Pancreas (tissue), 10 donors: Measurements from ENCODE around the gene FXYD4. TPM values are rescaled to one million over a fixed set of nuclear protein-coding genes. Genes with fewer than 3 reads are reported as not detected.
A peak's percentile ranks its signal among the peaks of the same experiment; 100 is the strongest.

Experiments
- ATAC-seq, 4 donors: fragments of 200-7000 bp; cut with Tn5 transposase; one replicate each; pipeline versions ENCODE4 v1.8.0 to v1.9.1; 2020; ENCODE audit warnings: mild to moderate bottlenecking in 4 of 4, moderate library complexity in 4 of 4
- DNase-seq, 6 donors: peaks; one replicate each; pipeline ENCODE4 v3.0.0-alpha.2; 2020
- FAIRE-seq: peaks from 2 replicates; lab custom pipeline; 2012; peaks lifted over from hg19 to GRCh38; lab: Jason Lieb, UNC
- H3K27ac ChIP-seq, 4 donors: fragments of 200-600 bp; sonication (generic); 1 replicate in 3 of 4; 2 replicates in 1 of 4; pipeline versions ENCODE4 v1.5.0 to v1.8.0; 2020
- H3K27me3 ChIP-seq, 4 donors: fragments of 200-600 bp; one replicate each; pipeline ENCODE4 v1.8.0; 2021
- H3K36me3 ChIP-seq, 3 donors: fragments of 200-600 bp; sonication (generic) in 1 of 3; one replicate each; pipeline versions ENCODE4 v1.5.0 to v1.8.0; 2020 to 2021
- H3K4me1 ChIP-seq, 3 donors: fragments of 200-600 bp; one replicate each; pipeline ENCODE4 v1.8.0; 2021
- H3K4me3 ChIP-seq, 4 donors: fragments of 200-600 bp; sonication (generic) in 2 of 4; one replicate each; pipeline versions ENCODE4 v1.5.0 to v1.8.0; 2020 to 2021
- H3K9me3 ChIP-seq, 4 donors: fragments of 200-600 bp; one replicate each; pipeline ENCODE4 v1.8.0; 2021
- WGBS, 2 donors: extraction: QIAGEN DNeasy Blood & Tissue Kit; methylation state at CpG; one replicate each; pipeline ENCODE4 v1.1.7; 2013; 5-methylcytosine and 5-hydroxymethylcytosine counted together
- intact Hi-C, 3 donors: fragments of 100-400 bp; cut with DNase I; formaldehyde crosslinking; loops; one replicate each; pipeline versions ENCODE4 v1.11.1 to v1.14.2; 2022
- polyA plus RNA-seq, 2 donors: library from polyadenylated mRNA; stranded (reverse); fragments of 200-250 nt; gene quantifications; one replicate each; pipeline ENCODE4 v1.2.3, GENCODE V29; 2013
- total RNA-seq, 6 donors: library from RNA; stranded (reverse); fragmentation: NEBNext Ultra II Directional in 4 of 6; extraction: Animal tissue kit (Norgen Biotek cat#: 25700) in 4 of 6; gene quantifications; one replicate each; pipeline versions ENCODE4 v1.2.1 to v1.2.4, GENCODE V29; 2021 to 2023
- TF ChIP-seq, protein P1 (sequence below), 4 donors: fragments of 200-600 bp; sonication (generic) in 3 of 4; IDR thresholded peaks; one replicate each; pipeline versions ENCODE4 v1.5.0 to v1.8.0; 2021; ENCODE audit warnings: antibody characterized with exemption in 4 of 4
- donor health status: healthy with polysubstance abuse.
- donor health status: DM: no; HTN: no; CAD: no; lungs with moderate emphysema.
- donor health status: DM: no; HTN: no; CAD: no.
- donor health status: control.
- donor health status: control.
- donor health status: Bipolar disorder and iron deficiency.
- donor health status: DM: yes; HTN: yes; CAD: no.
- donor health status: DM: no; HTN: no; CAD: no.
- donor health status: DM: no; HTN: no; CAD: no.
- donor health status: DM: yes; HTN: yes; CAD: no.

The FXYD4 gene
- total and polyA plus RNA-seq, 8 donors = 0.28 to 0.31 TPM; not detected in 6

DNA sequence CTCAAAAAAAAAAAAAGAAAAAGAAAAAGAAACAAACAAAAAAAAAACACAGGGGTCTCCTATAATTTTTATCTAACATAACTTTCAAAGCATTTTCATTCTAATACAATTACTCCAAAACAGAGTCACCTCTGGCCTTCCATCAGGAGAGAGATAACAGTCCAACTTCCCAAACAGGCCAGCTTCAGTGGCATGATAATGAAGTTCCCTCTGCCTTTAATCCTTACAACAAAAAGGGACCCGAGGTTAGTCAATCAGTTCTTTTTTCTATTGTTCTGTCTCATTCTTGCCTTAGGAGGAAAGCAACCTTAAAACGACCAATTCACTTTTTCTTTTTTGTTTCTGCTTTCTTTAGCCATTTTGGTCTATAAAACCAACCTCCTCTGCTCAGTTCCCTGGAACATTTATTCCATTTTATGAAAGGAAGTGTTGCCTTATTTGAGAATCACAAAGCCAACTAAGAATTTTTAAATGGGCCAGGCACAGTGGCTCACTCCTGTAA lies 16.5 kb upstream of the FXYD4 start:
- no peak overlapping the region for H3K27ac ChIP-seq
- WGBS, 2 donors = 20 to 22% methylated on average over 2 of the region's 2 CpGs
- no peaks in the 10 kb centered on the region for H3K4me1 ChIP-seq
- H3K4me3 ChIP-seq = no peak overlapping the region
- no peaks in the 10 kb centered on the region for H3K27me3 ChIP-seq
- DNase-seq (no peak), FAIRE-seq (no peak), ATAC-seq (no peak)
- intact Hi-C loops = loop anchor here in 1 of 3 donors (5.0 kb wide), 1 partner anchor 58 kb away; no protein-coding TSS in a partner anchor
- TF ChIP-seq, protein P1, sequence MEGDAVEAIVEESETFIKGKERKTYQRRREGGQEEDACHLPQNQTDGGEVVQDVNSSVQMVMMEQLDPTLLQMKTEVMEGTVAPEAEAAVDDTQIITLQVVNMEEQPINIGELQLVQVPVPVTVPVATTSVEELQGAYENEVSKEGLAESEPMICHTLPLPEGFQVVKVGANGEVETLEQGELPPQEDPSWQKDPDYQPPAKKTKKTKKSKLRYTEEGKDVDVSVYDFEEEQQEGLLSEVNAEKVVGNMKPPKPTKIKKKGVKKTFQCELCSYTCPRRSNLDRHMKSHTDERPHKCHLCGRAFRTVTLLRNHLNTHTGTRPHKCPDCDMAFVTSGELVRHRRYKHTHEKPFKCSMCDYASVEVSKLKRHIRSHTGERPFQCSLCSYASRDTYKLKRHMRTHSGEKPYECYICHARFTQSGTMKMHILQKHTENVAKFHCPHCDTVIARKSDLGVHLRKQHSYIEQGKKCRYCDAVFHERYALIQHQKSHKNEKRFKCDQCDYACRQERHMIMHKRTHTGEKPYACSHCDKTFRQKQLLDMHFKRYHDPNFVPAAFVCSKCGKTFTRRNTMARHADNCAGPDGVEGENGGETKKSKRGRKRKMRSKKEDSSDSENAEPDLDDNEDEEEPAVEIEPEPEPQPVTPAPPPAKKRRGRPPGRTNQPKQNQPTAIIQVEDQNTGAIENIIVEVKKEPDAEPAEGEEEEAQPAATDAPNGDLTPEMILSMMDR (IDR thresholded peaks at IDR 0.05) = no peak
- no peaks in the 10 kb centered on the region for H3K36me3 ChIP-seq
- H3K9me3 ChIP-seq = no peaks in the 10 kb centered on the region

DNA sequence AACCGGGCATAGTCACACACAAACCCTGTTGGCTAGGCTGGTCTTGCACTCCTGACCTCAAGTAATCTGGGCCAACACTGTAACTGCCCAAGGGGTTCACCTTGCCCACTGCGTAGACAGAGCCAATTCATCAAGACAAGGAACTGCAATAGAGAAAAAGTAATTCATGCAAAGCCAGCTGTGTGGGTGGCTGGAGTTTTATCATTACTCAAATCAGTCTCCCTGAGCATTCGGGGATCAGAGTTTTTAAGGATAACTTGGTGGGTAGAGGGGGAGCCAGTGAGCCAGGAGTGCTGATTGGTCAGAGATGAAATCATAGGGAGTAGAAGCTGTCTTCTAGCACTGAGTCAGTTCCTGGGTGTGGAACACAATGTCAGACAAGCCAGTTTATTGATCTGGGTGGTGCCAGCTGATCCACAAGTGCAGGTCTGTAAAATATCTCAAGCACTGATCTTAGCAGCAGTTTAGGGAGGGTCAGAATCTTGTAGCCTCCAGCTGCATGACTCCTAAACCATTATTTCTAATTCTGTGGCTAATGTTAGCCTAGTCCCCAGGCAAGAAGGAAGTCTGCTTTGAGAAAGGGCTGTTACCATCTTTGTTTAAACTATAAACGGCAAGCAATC lies 15.6 kb upstream of the FXYD4 start:
- no peaks in the 10 kb centered on the region for H3K9me3 ChIP-seq
- intact Hi-C loops = no loop called here
- ATAC-seq (peak; percentile 27 to 67 (median 62)), DNase-seq (no peak), FAIRE-seq (no peak)
- no peaks in the 10 kb centered on the region for H3K27me3 ChIP-seq
- no peak overlapping the region for H3K27ac ChIP-seq
- no peak overlapping the region for H3K4me3 ChIP-seq
- H3K36me3 ChIP-seq = no peaks in the 10 kb centered on the region
- no peaks in the 10 kb centered on the region for H3K4me1 ChIP-seq
- TF ChIP-seq, protein P1 (IDR thresholded peaks at IDR 0.05) = no peak
- WGBS, 2 donors = 54 to 59% methylated on average over 4 of the region's 4 CpGs

DNA sequence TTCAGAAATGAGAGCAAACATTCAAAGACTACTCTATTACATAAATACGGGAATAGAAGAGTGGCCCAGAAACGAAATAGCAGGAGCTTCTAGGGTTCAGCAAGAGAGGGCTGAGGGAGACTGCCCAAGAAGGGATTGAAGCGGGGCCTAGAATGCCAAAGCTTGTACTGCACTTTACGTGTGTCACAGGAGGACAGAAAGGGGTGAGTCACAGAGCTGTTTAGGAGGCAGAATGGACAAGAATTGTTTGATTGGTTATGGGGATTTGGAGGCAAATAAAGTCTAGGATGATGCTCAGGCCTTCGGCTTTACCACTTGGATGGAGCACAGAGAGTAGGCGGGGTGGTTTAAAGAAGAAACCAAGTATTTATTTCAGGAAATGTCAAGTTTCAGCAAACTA lies 11.3 kb upstream of the FXYD4 start:
- DNase-seq (no peak), ATAC-seq (no peak), FAIRE-seq (no peak)
- H3K27ac ChIP-seq = no peak overlapping the region
- H3K36me3 ChIP-seq = no peaks in the 10 kb centered on the region
- no peaks in the 10 kb centered on the region for H3K27me3 ChIP-seq
- peaks cover 0 to 6% (median 0%) of the 10 kb centered on the region in 3 donors for H3K4me1 ChIP-seq
- H3K4me3 ChIP-seq = no peak overlapping the region
- 79 to 84% methylated on average over 6 of the region's 6 CpGs for WGBS, 2 donors
- intact Hi-C loops = no loop called here
- TF ChIP-seq, protein P1 (IDR thresholded peaks at IDR 0.05) = no peak
- no peaks in the 10 kb centered on the region for H3K9me3 ChIP-seq

DNA sequence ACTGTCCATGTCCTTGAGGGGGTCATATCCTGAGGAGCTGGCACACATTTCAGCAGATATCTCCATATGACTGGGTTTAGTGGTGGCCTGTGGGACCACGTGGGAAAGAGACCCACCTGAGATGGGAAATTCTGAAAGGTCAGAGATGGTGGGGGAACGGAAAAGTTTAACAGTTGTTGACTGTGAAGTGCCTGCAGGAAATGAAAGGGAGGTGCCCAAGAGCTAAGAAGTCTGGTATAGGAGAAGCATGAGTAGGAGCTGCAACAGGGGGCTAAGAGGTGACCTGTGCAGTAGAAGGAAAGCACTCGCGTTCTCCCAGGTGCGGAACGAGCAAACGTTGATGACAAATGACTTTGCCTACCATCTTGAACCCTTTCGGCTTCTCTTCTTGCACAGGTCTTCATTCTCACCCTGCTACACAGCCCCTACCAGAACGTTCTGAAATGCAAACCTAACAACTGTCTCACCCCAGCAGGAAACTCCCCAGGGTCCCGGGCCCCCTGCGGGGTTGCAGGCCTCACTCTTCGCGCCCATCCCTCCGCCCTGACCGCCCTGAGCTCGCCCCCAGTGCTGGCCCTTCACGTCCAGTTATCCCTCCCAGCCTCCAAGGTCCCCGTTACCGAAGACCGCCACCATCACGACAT lies 9.8 kb upstream of the FXYD4 start:
- H3K27me3 ChIP-seq = no peaks in the 10 kb centered on the region
- peak overlapping the region; percentile 44 to 67 (median 56) for H3K4me3 ChIP-seq
- TF ChIP-seq, protein P1 (IDR thresholded peaks at IDR 0.05) = no peak
- H3K4me1 ChIP-seq = peaks cover 0 to 6% (median 0%) of the 10 kb centered on the region in 3 donors
- H3K27ac ChIP-seq = peak overlapping the region; percentile 33 to 88 (median 74)
- peak in 3 of 4 donors; percentile 4 to 7 (median 6) for ATAC-seq
- intact Hi-C loops = no loop called here
- DNase-seq = no peak
- H3K9me3 ChIP-seq = no peaks in the 10 kb centered on the region
- 5 to 9% methylated on average over 21 of the region's 21 CpGs for WGBS, 2 donors
- FAIRE-seq = no peak
- no peaks in the 10 kb centered on the region for H3K36me3 ChIP-seq
